ENCODE results near the gene XAGE1B.
"Not testable (repeated sequence)": the region's sequence is repeated elsewhere in the genome, so short reads cannot be mapped to it uniquely, and the experiment has no call there.

- TF ChIP-seq CTCF (IDR thresholded peaks at IDR 0.05 in 4 of 5, conservative IDR thresholded peaks at IDR 0.05 in 1 of 5); POLR2A (IDR thresholded peaks at IDR 0.05): not testable (repeated sequence)
Observed at GRCh38 chrX:52501362-52501761, 15.5 kb downstream of the XAGE1B start.
